ENCODE measurements around the gene SLC1A3.

The SLC1A3 gene

DNA sequence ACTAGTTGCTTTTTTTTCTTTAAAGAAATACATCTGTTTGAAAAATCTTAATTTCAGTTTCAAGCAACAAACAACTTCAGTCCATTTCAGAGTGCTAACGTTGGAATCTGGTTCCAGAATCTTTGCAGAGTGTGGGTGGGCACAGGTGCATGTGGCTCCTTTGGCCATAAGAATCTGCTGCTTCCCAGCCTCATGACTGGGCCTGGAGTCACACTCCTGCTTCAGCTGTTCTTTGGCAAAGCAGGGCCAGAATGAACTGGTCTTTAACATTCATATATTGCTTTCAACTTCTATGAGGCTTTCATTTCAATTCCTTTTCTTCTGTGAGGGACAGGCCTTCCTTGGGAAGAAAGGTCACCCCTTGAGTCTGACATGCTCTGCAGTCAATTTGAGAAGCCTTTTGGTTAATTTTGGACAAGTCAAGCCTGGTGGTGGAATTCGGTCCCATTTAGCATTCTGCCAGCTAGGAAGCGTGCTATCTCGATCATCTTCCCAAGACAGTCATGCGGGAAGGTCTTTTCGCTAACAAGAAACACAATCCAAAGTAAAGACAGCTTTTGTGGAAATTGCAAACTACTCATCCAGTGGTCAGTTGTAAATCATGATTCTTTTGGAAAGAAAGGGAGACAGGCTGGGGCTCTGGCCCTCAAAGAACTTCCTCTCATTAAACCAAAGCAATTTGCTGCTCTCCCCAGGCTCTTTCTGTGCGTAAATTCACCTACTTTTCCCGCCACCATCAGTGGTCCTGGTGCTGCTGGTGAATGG, 55.2 kb downstream of the SLC1A3 start:
- TF ChIP-seq, protein P1, sequence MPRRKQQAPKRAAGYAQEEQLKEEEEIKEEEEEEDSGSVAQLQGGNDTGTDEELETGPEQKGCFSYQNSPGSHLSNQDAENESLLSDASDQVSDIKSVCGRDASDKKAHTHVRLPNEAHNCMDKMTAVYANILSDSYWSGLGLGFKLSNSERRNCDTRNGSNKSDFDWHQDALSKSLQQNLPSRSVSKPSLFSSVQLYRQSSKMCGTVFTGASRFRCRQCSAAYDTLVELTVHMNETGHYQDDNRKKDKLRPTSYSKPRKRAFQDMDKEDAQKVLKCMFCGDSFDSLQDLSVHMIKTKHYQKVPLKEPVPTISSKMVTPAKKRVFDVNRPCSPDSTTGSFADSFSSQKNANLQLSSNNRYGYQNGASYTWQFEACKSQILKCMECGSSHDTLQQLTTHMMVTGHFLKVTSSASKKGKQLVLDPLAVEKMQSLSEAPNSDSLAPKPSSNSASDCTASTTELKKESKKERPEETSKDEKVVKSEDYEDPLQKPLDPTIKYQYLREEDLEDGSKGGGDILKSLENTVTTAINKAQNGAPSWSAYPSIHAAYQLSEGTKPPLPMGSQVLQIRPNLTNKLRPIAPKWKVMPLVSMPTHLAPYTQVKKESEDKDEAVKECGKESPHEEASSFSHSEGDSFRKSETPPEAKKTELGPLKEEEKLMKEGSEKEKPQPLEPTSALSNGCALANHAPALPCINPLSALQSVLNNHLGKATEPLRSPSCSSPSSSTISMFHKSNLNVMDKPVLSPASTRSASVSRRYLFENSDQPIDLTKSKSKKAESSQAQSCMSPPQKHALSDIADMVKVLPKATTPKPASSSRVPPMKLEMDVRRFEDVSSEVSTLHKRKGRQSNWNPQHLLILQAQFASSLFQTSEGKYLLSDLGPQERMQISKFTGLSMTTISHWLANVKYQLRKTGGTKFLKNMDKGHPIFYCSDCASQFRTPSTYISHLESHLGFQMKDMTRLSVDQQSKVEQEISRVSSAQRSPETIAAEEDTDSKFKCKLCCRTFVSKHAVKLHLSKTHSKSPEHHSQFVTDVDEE (CRISPR knock-in tag; IDR thresholded peaks at IDR 0.05): no peak
- no peak for TF ChIP-seq ESRRG (CRISPR knock-in tag; IDR thresholded peaks at IDR 0.05)
- TF ChIP-seq ISL1 (CRISPR knock-in tag; IDR thresholded peaks at IDR 0.05): no peak
- TF ChIP-seq RARB (CRISPR knock-in tag; IDR thresholded peaks at IDR 0.05): no peak
- no peak for TF ChIP-seq TOX (CRISPR knock-in tag; IDR thresholded peaks at IDR 0.05; ENCODE audit: borderline replicate concordance)
- TF ChIP-seq ZNF565 (CRISPR knock-in tag; conservative IDR thresholded peaks at IDR 0.05; ENCODE audit: low read depth): no peak
- no peak for TF ChIP-seq GLIS3 (CRISPR knock-in tag; IDR thresholded peaks at IDR 0.05)
- TF ChIP-seq ZFP30 (CRISPR knock-in tag; IDR thresholded peaks at IDR 0.05): no peak
- TF ChIP-seq, protein P2, sequence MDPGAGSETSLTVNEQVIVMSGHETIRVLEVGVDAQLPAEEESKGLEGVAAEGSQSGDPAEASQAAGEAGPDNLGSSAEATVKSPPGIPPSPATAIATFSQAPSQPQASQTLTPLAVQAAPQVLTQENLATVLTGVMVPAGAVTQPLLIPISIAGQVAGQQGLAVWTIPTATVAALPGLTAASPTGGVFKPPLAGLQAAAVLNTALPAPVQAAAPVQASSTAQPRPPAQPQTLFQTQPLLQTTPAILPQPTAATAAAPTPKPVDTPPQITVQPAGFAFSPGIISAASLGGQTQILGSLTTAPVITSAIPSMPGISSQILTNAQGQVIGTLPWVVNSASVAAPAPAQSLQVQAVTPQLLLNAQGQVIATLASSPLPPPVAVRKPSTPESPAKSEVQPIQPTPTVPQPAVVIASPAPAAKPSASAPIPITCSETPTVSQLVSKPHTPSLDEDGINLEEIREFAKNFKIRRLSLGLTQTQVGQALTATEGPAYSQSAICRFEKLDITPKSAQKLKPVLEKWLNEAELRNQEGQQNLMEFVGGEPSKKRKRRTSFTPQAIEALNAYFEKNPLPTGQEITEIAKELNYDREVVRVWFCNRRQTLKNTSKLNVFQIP (CRISPR knock-in tag; IDR thresholded peaks at IDR 0.05; ENCODE audit: borderline replicate concordance, low read depth): no peak
- no peak for TF ChIP-seq PPARA (CRISPR knock-in tag; IDR thresholded peaks at IDR 0.05; ENCODE audit: borderline replicate concordance)
- no peak for TF ChIP-seq ZC3H10 (CRISPR knock-in tag; IDR thresholded peaks at IDR 0.05)
- no peak for TF ChIP-seq CSDC2 (CRISPR knock-in tag; IDR thresholded peaks at IDR 0.05)
- no peak for TF ChIP-seq SNAI2 (CRISPR knock-in tag; IDR thresholded peaks at IDR 0.05)
- no peak for TF ChIP-seq ARNTL (CRISPR knock-in tag; IDR thresholded peaks at IDR 0.05; ENCODE audit: borderline replicate concordance, low read depth)
- TF ChIP-seq, protein P3, sequence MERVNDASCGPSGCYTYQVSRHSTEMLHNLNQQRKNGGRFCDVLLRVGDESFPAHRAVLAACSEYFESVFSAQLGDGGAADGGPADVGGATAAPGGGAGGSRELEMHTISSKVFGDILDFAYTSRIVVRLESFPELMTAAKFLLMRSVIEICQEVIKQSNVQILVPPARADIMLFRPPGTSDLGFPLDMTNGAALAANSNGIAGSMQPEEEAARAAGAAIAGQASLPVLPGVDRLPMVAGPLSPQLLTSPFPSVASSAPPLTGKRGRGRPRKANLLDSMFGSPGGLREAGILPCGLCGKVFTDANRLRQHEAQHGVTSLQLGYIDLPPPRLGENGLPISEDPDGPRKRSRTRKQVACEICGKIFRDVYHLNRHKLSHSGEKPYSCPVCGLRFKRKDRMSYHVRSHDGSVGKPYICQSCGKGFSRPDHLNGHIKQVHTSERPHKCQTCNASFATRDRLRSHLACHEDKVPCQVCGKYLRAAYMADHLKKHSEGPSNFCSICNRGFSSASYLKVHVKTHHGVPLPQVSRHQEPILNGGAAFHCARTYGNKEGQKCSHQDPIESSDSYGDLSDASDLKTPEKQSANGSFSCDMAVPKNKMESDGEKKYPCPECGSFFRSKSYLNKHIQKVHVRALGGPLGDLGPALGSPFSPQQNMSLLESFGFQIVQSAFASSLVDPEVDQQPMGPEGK (CRISPR knock-in tag; IDR thresholded peaks at IDR 0.05; ENCODE audit: borderline replicate concordance): no peak
- TF ChIP-seq, protein P4, sequence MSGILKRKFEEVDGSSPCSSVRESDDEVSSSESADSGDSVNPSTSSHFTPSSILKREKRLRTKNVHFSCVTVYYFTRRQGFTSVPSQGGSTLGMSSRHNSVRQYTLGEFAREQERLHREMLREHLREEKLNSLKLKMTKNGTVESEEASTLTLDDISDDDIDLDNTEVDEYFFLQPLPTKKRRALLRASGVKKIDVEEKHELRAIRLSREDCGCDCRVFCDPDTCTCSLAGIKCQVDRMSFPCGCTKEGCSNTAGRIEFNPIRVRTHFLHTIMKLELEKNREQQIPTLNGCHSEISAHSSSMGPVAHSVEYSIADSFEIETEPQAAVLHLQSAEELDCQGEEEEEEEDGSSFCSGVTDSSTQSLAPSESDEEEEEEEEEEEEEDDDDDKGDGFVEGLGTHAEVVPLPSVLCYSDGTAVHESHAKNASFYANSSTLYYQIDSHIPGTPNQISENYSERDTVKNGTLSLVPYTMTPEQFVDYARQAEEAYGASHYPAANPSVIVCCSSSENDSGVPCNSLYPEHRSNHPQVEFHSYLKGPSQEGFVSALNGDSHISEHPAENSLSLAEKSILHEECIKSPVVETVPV (CRISPR knock-in tag; IDR thresholded peaks at IDR 0.05): no peak
- TF ChIP-seq ZFP3 (CRISPR knock-in tag; IDR thresholded peaks at IDR 0.05): no peak
- no peak for ATAC-seq

DNA sequence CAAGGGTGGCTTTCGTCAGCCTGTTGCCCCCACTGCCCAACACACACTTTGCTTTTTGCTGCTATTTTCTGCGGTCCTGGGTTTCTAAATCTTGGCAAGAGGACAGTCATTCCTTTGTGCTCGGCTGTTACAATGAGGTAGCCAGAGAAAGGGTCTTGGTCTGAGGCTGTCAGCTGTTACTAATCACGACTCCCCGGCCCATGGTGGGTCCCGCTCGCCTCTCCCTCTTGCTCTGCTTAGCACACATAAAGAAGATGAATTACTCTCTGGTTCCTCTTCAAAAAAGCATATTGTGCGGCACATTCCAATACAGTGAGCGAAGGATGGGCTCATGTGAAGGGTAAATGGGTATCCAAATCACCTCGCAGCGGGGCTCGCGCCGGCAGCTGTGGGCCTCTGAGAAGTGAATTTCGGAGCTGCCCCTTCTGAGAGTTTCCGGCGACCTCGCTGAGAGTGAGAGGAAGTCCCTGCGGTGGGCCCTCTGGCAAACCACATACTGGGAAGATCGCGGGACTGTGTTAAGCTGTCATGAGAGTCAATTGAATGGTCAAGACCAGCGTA, 56.0 kb downstream of the SLC1A3 start:
- no peak for TF ChIP-seq ZFP30 (CRISPR knock-in tag; IDR thresholded peaks at IDR 0.05)
- ATAC-seq: no peak

DNA sequence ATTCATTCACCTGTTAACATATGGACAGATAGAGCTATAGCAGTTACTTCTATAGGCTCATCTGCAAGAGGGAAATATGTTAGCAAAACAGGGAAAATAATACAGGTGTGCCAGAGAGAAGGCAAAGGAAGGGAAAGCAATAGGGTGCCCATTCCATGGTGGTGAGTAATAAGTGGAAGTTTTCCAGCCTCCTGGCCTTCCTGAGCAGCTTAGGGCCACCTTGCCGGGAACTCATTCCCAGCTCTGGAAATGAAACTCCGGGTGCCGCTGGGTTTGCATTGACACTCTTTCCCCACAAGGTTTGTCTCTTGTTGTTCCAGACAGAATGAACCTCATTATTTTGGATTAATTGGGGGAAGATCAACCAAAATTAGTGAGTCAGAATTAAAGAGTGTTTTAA, 58.4 kb downstream of the SLC1A3 start:
- no peak for ATAC-seq
- no peak for TF ChIP-seq ZFP3 (CRISPR knock-in tag; IDR thresholded peaks at IDR 0.05)
- no peak for TF ChIP-seq CSDC2 (CRISPR knock-in tag; IDR thresholded peaks at IDR 0.05)
- no peak for TF ChIP-seq ZNF8 (CRISPR knock-in tag; IDR thresholded peaks at IDR 0.05)
- TF ChIP-seq ESRRG (CRISPR knock-in tag; IDR thresholded peaks at IDR 0.05): no peak
- TF ChIP-seq ZC3H10 (CRISPR knock-in tag; IDR thresholded peaks at IDR 0.05): no peak
- no peak for TF ChIP-seq GLIS3 (CRISPR knock-in tag; IDR thresholded peaks at IDR 0.05)
- TF ChIP-seq, protein P4 (CRISPR knock-in tag; IDR thresholded peaks at IDR 0.05): no peak
- TF ChIP-seq, protein P3 (CRISPR knock-in tag; IDR thresholded peaks at IDR 0.05; ENCODE audit: borderline replicate concordance): no peak
- TF ChIP-seq ISL1 (CRISPR knock-in tag; IDR thresholded peaks at IDR 0.05): no peak
- no peak for TF ChIP-seq RARB (CRISPR knock-in tag; IDR thresholded peaks at IDR 0.05)
- no peak for TF ChIP-seq SNAI2 (CRISPR knock-in tag; IDR thresholded peaks at IDR 0.05)
- TF ChIP-seq, protein P1 (CRISPR knock-in tag; IDR thresholded peaks at IDR 0.05): no peak

Measured in SK-N-SH treated with all-trans-retinoic acid at 6 μM for 48 hours (cell line).